Activated gamma-delta T cell treated with anti-CD3 and anti-CD28 coated beads, Interleukin-2, amount 50 U/mL, for 16 hours (primary cell): ENCODE data around the gene PLXNB1.
A peak's percentile ranks its signal among the peaks of the same experiment; 100 is the strongest.
"Not testable (repeated sequence)": the region's sequence is repeated elsewhere in the genome, so short reads cannot be mapped to it uniquely, and the experiment has no call there.

Source experiments
- DNase-seq: peaks from one replicate; pipeline ENCODE4 v3.0.0-alpha.2; 2020; ENCODE audit warnings: low read depth

Gene PLXNB1

GRCh38 chr3:48465531-48466378 is 35.9 kb upstream of the PLXNB1 start:
- DNase-seq = peak; percentile 65

GRCh38 chr3:48465237-48465530 is 35.3 kb upstream of the PLXNB1 start:
- DNase-seq = no peak

GRCh38 chr3:48464713-48465221 is 34.9 kb upstream of the PLXNB1 start:
- no peak for DNase-seq

GRCh38 chr3:48463703-48464102 is 33.8 kb upstream of the PLXNB1 start:
- DNase-seq = no peak

GRCh38 chr3:48461767-48462166 is 31.9 kb upstream of the PLXNB1 start:
- DNase-seq = not testable (repeated sequence)

- no peak for DNase-seq
Observed at GRCh38 chr3:48460517-48460902, 30.6 kb upstream of the PLXNB1 start.

GRCh38 chr3:48459773-48460516 is 30.1 kb upstream of the PLXNB1 start:
- DNase-seq = no peak

GRCh38 chr3:48459331-48459730 is 29.4 kb upstream of the PLXNB1 start:
- DNase-seq = no peak

- DNase-seq = no peak
Observed at GRCh38 chr3:48456456-48456855, 26.6 kb upstream of the PLXNB1 start.

GRCh38 chr3:48451270-48451669 is 21.4 kb upstream of the PLXNB1 start:
- no peak for DNase-seq

GRCh38 chr3:48446425-48447193 is 16.7 kb upstream of the PLXNB1 start, which contains the start of gene ATRIP:
ATRIP (plus strand) TSS chr3:48446737; CDS start chr3:48446846, 109 bp downstream.
- peak; percentile 75 for DNase-seq

- DNase-seq = no peak
Observed at GRCh38 chr3:48446043-48446424, 16.1 kb upstream of the PLXNB1 start.

- DNase-seq = no peak
Observed at GRCh38 chr3:48445277-48445882, 15.5 kb upstream of the PLXNB1 start.

GRCh38 chr3:48441940-48442339 is 12.1 kb upstream of the PLXNB1 start:
- DNase-seq = no peak

- DNase-seq = no peak
Observed at GRCh38 chr3:48440590-48440958, 10.7 kb upstream of the PLXNB1 start.

GRCh38 chr3:48439820-48440589 is 10.1 kb upstream of the PLXNB1 start, which contains the start of the genes CCDC51 and TMA7:
CCDC51 (minus strand) TSS chr3:48440119; CDS start chr3:48435128, 4,991 bp downstream.
TMA7 (plus strand) TSS chr3:48440257; CDS start chr3:48440297, 40 bp downstream.
- DNase-seq = peak; percentile 97

- no peak for DNase-seq
Observed at GRCh38 chr3:48437812-48438211, 7.9 kb upstream of the PLXNB1 start.

- no peak for DNase-seq
Observed at GRCh38 chr3:48436855-48437254, 7.0 kb upstream of the PLXNB1 start.

GRCh38 chr3:48436477-48436787 is 6.5 kb upstream of the PLXNB1 start:
- DNase-seq = no peak

GRCh38 chr3:48435774-48436476 is 6.0 kb upstream of the PLXNB1 start:
- peak; percentile 82 for DNase-seq

- no peak for DNase-seq
Observed at GRCh38 chr3:48435223-48435595, 5.3 kb upstream of the PLXNB1 start.
